Effector memory CD4-positive, alpha-beta T cell (primary cell): ENCODE data around the gene NCKAP5.

Source experiments
- DNase-seq, 3 donors: peaks; one replicate each; pipeline ENCODE4 v3.0.0-alpha.2; 2020
- H3K27ac ChIP-seq: 2 replicates; pipeline ENCODE4 v1.7.0; 2013; ENCODE audit warnings: mild to moderate bottlenecking, low read length, moderate library complexity; ENCODE audit not compliant: insufficient read depth, poor library complexity, severe bottlenecking
- H3K27me3 ChIP-seq: replicated peaks from 2 replicates; pipeline ENCODE4 v1.7.0; 2013; ENCODE audit warnings: mild to moderate bottlenecking, low read length; ENCODE audit not compliant: insufficient read depth, control insufficient read depth, poor library complexity, severe bottlenecking
- H3K36me3 ChIP-seq: 2 replicates; pipeline ENCODE4 v1.7.0; 2013; ENCODE audit warnings: mild to moderate bottlenecking, low read length, moderate library complexity; ENCODE audit not compliant: control insufficient read depth, insufficient read depth
- H3K4me1 ChIP-seq: 2 replicates; pipeline ENCODE4 v1.7.0; 2013; ENCODE audit warnings: low read length, mild to moderate bottlenecking; ENCODE audit not compliant: control insufficient read depth, insufficient read depth, poor library complexity, severe bottlenecking
- H3K4me3 ChIP-seq: 2 replicates; pipeline ENCODE4 v1.7.0; 2013; ENCODE audit warnings: low read length, low read depth, mild to moderate bottlenecking; ENCODE audit not compliant: insufficient read depth, poor library complexity, severe bottlenecking
- H3K9me3 ChIP-seq: 2 replicates; pipeline ENCODE4 v1.7.0; 2013; ENCODE audit warnings: mild to moderate bottlenecking, low read length, moderate library complexity; ENCODE audit not compliant: control insufficient read depth

NCKAP5 gene

GRCh38 chr2:133411857-133412256 lies 156.4 kb downstream of the NCKAP5 start:
- no peak for DNase-seq
- Histone ChIP-seq H3K9me3 (no peaks in the 10 kb centered on the region), H3K27me3 (no peaks in the 10 kb centered on the region), H3K27ac (no peak overlapping the region), H3K36me3 (no peaks in the 10 kb centered on the region), H3K4me1 (no peaks in the 10 kb centered on the region), H3K4me3 (no peak overlapping the region)

- Histone ChIP-seq H3K27me3 (no peaks in the 10 kb centered on the region), H3K36me3 (no peaks in the 10 kb centered on the region)
Measured at GRCh38 chr2:133411101-133411500, 157.2 kb downstream of the NCKAP5 start.

GRCh38 chr2:133409581-133410285 lies 158.5 kb downstream of the NCKAP5 start:
- H3K4me3 ChIP-seq = no peak overlapping the region
- H3K27me3 ChIP-seq = no peaks in the 10 kb centered on the region
- no peaks in the 10 kb centered on the region for H3K9me3 ChIP-seq
- H3K36me3 ChIP-seq = no peaks in the 10 kb centered on the region
- no peak for DNase-seq
- H3K27ac ChIP-seq = no peak overlapping the region
- no peaks in the 10 kb centered on the region for H3K4me1 ChIP-seq

More at GRCh38 chr2:133411101-133411500, 157.2 kb downstream of the NCKAP5 start:
- DNase-seq = no peak
- H3K4me1 ChIP-seq = no peaks in the 10 kb centered on the region
- no peak overlapping the region for H3K4me3 ChIP-seq
- no peaks in the 10 kb centered on the region for H3K9me3 ChIP-seq
- H3K27ac ChIP-seq = no peak overlapping the region

GRCh38 chr2:133408671-133409070 lies 159.6 kb downstream of the NCKAP5 start:
- no peak overlapping the region for H3K4me3 ChIP-seq
- no peaks in the 10 kb centered on the region for H3K27me3 ChIP-seq
- H3K36me3 ChIP-seq = no peaks in the 10 kb centered on the region
- no peak overlapping the region for H3K27ac ChIP-seq
- H3K4me1 ChIP-seq = no peaks in the 10 kb centered on the region
- H3K9me3 ChIP-seq = no peaks in the 10 kb centered on the region
- no peak for DNase-seq

- no peaks in the 10 kb centered on the region for H3K27me3 ChIP-seq
- H3K36me3 ChIP-seq = no peaks in the 10 kb centered on the region
- H3K27ac ChIP-seq = no peak overlapping the region
Measured at GRCh38 chr2:133407341-133407740, 160.9 kb downstream of the NCKAP5 start.

GRCh38 chr2:133405252-133405651 lies 163.0 kb downstream of the NCKAP5 start:
- Histone ChIP-seq H3K4me3 (no peak overlapping the region), H3K27ac (no peak overlapping the region), H3K4me1 (no peaks in the 10 kb centered on the region), H3K36me3 (no peaks in the 10 kb centered on the region), H3K9me3 (no peaks in the 10 kb centered on the region), H3K27me3 (no peaks in the 10 kb centered on the region)
- DNase-seq = no peak

More at GRCh38 chr2:133407341-133407740, 160.9 kb downstream of the NCKAP5 start:
- DNase-seq = no peak
- no peaks in the 10 kb centered on the region for H3K4me1 ChIP-seq
- H3K4me3 ChIP-seq = no peak overlapping the region
- no peaks in the 10 kb centered on the region for H3K9me3 ChIP-seq

GRCh38 chr2:133400411-133400810 lies 167.9 kb downstream of the NCKAP5 start:
- Histone ChIP-seq H3K27me3 (no peaks in the 10 kb centered on the region), H3K27ac (no peak overlapping the region), H3K36me3 (no peaks in the 10 kb centered on the region), H3K9me3 (no peaks in the 10 kb centered on the region), H3K4me3 (no peak overlapping the region), H3K4me1 (no peaks in the 10 kb centered on the region)
- DNase-seq = no peak

GRCh38 chr2:133393895-133394294 lies 174.4 kb downstream of the NCKAP5 start:
- no peaks in the 10 kb centered on the region for H3K36me3 ChIP-seq
- H3K27ac ChIP-seq = no peak overlapping the region
- H3K4me3 ChIP-seq = no peak overlapping the region
- H3K9me3 ChIP-seq = no peaks in the 10 kb centered on the region
- no peaks in the 10 kb centered on the region for H3K4me1 ChIP-seq
- no peak for DNase-seq
- H3K27me3 ChIP-seq = no peaks in the 10 kb centered on the region

- no peak for DNase-seq
- no peak overlapping the region for H3K27ac ChIP-seq
Measured at GRCh38 chr2:133390156-133390555, 178.1 kb downstream of the NCKAP5 start.

GRCh38 chr2:133389569-133389968 lies 178.7 kb downstream of the NCKAP5 start:
- DNase-seq = no peak
- Histone ChIP-seq H3K36me3 (no peaks in the 10 kb centered on the region), H3K27ac (no peak overlapping the region), H3K4me1 (no peaks in the 10 kb centered on the region), H3K27me3 (no peaks in the 10 kb centered on the region), H3K9me3 (no peaks in the 10 kb centered on the region), H3K4me3 (no peak overlapping the region)

More at GRCh38 chr2:133390156-133390555, 178.1 kb downstream of the NCKAP5 start:
- Histone ChIP-seq H3K9me3 (no peaks in the 10 kb centered on the region), H3K4me3 (no peak overlapping the region), H3K36me3 (no peaks in the 10 kb centered on the region), H3K4me1 (no peaks in the 10 kb centered on the region), H3K27me3 (no peaks in the 10 kb centered on the region)
